T1000 (cell line): ENCODE data around the gene FSTL3.
"Not testable (repeated sequence)": the region's sequence is repeated elsewhere in the genome, so short reads cannot be mapped to it uniquely, and the experiment has no call there.

Source experiments
- DNase-seq: peaks from one replicate; lab custom pipeline; 2025; ENCODE audit warnings: mixed read lengths; lab: John Stamatoyannopoulos, UW

FSTL3 gene

GRCh38 chr19:682678-683320 is 6.6 kb downstream of the FSTL3 start:
- no peak for DNase-seq

DNA sequence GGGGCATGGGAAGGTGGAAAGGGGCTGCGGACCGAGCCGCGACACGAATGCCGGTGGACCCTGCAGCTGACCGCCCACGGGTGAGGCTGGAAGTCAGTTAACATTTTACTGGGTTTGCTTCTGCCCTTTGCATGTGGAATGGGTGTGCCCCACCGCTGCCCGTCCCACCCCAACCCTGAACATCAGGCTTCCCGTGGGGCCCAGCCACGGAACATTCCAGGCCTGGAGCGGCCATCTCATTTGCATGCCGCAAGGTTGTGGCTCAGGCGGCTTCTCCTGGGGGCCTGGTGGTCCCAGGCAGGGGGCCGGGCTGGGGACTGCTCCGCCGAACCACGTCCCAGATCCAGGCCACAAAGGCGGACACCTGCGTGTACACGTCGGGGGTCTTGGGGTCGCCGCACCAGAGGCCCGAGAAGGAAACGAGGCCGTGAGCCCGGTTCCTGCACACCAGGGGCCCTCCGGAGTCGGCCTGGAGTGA is 9.3 kb downstream of the FSTL3 start:
- DNase-seq: no peak

- no peak for DNase-seq
Observed at GRCh38 chr19:686589-687297, 10.6 kb downstream of the FSTL3 start.

GRCh38 chr19:687569-688166 is 11.5 kb downstream of the FSTL3 start:
- DNase-seq: no peak

DNA sequence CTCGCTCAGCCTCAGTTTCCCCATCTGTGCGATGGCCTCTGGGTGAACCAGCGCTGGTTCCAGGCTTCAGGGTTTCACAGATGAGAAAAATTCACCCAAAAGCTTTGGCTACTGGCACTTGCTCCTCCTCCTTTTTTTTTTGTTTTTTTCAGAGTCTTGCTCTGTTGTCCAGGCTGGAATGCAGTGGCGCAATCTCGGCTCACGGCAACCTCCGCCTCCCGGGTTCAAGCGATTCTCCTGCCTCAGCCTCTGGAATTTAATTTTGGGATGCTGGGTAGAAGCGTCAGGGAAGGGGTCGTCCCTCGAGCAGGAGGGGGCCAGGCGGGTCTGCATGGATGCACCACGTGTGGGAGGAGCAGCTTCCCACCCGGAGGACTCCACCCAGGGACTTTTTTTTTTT is 12.0 kb downstream of the FSTL3 start:
- DNase-seq: no peak

- no peak for DNase-seq
Observed at GRCh38 chr19:688992-689391, 12.8 kb downstream of the FSTL3 start.

- no peak for DNase-seq
Observed at GRCh38 chr19:690203-690602, 14.0 kb downstream of the FSTL3 start.

GRCh38 chr19:694481-695351 is 18.5 kb downstream of the FSTL3 start:
- DNase-seq: no peak

- no peak for DNase-seq
Observed at GRCh38 chr19:695352-695949, 19.3 kb downstream of the FSTL3 start, which contains the start of gene PRSS57. Gene PRSS57, minus strand, starts transcription at chr19:695452. Its CDS starts 22 bp downstream, at chr19:695430.

DNA sequence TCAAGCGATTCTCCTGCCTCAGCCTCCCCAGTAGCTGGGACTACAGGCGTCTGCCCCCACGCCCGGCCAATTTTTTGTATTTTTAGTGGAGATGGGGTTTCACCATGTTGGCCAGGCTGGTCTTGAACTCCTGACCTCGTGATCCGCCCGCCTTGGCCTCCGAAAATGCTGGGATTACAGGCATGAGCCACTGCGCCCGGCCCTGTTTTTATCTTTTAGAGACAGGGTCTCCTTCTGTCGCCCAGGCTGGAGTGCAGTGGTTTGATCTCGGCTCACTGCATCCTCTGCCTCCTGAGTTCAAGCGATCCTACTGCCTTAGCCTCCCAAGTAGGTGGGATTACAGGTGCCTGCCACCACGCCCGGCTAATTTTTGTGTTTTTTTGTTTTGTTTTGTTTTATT is 22.3 kb downstream of the FSTL3 start:
- not testable (repeated sequence) for DNase-seq

DNA sequence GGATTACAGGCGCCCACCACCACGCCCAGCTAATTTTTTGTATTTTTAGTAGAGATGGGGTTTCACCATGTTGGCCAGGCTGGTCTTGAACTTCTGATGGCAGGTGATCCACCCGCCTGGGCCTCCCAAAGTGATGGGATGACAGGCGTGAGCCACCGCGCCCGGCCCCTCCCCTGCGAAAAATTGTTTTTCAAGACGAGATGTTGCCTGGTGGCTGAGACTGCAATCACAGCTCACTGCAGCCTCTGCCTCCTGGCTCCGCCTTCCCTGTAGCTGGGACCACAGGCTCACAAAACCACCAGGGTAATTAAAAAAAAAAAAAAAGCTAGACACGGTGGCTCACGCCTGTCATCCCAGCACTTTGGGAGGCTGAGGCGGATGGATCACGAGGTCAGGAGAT is 23.7 kb downstream of the FSTL3 start:
- not testable (repeated sequence) for DNase-seq

DNA sequence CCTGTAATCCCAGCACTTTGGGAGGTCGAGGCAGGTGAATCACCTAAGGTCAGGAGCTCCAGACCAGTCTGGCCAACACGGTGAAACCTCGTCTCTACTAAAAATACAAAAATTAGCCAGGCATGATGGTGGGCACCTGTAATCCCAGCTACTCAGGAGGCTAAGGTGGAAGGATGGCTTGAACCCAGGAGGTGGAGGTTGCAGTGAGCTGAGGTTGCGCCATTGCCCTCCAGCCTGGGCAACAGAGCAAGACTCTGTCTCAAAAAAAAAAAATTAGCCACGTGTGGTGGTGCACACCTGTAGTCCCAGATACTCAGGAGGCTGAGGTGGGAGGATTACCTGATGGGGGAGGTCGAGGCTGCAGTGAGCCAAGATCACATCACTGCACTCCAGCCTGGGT is 26.7 kb downstream of the FSTL3 start:
- DNase-seq: not testable (repeated sequence)

DNA sequence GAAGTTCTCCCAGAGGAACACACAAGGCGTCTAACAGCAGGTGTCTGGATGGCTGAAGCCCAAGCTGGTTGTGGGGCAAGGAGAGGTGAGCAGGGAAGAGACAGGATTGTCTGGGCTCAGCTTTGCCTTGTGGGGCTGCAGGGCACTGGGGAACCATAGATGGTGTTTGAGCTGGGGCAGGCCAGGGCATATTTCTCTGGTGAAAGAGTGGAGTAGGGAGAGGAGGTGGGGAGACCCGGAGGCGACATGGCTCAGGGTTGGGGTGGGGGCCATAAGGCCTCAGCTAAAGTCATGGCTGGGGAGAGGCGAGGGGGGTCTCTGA is 27.1 kb downstream of the FSTL3 start:
- DNase-seq: no peak

GRCh38 chr19:703651-704446 is 27.7 kb downstream of the FSTL3 start:
- peak; percentile 67 for DNase-seq

GRCh38 chr19:704447-704741 is 28.2 kb downstream of the FSTL3 start:
- no peak for DNase-seq

DNA sequence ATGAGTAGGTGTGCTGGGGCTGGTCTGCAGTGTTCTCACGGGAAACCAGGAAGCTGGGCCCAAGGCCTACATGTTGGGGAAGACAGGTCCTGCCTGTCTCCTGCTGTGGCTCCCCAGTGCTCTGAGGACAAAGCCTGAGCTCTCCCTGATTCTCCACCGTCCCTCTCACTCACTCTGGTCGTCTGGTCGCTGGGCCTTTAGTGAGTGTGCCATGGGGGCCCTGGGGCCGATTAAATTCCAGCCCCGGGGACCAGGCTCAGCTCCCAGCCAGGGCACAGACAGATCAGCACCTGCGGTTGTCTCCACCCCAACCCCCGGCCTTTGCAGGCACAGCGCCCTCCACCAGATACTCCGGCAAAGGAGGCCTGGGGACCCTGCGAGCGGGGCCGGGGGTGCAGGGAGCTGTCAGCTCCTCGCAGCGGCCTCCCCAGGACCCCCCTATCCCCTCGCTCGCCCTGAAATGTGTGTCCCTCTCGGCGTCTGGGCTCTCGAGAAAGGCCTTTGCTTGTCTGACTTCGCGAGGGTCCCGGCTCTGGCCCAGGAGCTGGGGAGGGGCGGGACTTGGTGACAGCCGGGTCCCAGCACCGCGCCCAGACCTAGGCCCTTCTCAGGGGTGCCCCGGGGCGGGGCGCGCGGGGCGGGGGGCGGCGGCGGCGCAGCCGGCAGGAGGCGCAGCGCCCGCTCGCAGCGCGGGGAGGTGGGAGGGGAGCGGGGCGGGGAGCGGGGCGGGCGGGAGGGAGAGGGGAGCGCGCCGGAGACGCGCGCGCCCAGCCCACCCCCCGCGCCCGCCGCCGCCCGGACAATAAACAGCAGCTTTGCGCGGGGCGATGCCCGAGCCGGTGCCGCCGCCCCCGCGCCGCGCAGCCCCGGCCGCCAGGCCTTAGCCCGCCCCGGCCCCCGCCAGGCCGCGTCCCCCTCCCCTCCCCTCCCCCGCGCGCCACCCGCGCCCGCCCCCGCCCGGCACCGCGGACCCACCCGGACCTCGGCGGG is 32.3 kb downstream of the FSTL3 start, which contains the start of gene PALM:
TSS of gene PALM (plus strand) at position 782 of the 990 bp plus-strand sequence. CDS start 212 bp downstream, outside the sequence.
- no peak for DNase-seq

DNA sequence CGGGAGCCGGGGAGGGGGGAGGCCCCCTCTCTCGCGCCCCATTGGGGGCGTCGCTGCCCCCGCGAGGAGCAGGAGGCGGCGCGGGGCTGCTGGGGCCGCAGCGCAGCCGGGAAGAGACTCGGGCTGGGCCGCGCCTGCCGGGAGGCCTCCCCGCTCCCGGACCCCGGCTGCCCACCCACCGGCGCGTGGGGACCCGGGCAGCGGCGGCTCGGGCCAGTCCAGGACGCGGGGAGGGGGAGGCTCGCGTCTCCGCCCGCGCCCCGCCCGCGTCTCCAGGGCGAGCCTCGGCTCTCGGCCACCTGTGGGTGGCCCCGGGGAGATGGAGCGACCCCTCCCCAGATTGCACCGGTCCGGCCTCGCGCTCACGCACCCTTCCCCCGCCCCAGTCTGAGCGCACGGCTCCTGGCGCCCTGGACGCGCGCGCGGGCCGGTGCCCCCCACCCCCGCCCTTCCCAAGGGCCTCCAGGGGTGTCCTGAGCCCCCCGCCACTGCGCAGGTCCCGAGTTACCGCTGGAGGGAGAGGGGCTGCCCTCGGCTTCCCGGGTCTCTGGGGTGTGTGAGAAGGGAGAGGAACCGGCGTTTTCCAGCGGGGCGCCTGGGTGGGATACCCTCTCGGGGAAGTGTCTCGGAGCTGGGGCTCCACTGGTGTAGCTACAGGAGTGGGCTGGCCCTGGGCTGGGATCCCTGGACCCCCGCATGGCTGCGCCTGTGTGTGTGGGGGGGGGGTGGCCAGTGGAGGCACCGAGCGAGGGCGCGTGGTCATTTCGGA is 33.2 kb downstream of the FSTL3 start:
- no peak for DNase-seq

DNA sequence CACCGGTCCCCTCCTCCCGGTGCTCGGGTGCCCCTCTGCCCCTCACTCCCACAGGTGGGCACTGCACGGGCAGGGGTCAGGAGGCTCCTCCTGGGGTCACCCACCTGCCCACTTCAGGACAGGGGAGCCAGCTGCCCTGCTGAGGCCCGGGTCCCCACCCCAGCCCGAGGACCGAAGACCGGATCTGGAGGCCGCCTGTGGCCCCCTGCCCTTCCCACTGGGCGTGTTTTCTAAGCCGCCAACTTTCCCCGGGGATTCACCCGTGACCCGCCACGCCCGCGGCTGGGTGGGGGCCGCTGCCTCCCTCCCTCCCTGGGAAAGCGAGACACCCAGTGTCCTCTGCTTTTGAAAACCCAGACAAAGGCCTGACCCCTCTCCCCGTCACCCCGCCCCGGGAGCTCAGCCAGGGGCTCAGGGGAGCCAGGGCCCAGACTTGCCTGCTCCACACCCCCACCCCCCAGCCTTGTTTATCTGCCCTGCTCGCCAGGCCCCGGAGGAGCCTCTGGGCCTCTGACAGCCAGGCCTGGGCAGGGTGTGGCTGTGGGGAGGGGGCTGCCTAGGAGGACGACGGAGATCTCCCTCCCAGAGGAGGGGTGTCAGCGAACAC is 33.9 kb downstream of the FSTL3 start:
- no peak for DNase-seq

DNA sequence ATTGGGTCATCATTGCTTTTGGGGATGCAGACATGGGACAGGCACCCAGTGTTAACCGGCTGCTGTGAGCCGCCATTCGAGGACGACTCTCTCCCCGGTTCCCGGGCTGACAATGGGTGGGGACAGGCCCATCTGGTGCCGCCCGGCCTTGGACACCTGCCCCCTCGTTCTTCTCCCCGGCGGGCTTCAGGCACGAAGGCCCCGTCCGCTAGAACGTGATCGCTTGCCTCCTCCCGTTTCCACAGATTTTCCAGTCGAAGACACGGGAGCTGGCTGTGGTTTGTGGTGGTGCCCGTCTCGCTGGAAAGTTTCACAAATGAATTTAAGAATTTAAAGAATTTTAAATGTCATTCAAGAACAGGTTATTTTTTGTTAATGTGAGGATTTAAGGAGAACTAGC is 34.6 kb downstream of the FSTL3 start:
- no peak for DNase-seq
